Omental fat pad (tissue), 4 donors: ENCODE results near the gene CPT1A. TPM values are rescaled to one million over a fixed set of nuclear protein-coding genes. Genes with fewer than 3 reads are reported as not detected.

Experiments
- ATAC-seq: fragments of 150-250 bp; one replicate; pipeline ENCODE4 v1.9.1; 2016; ENCODE audit warnings: mild to moderate bottlenecking, moderate library complexity; ENCODE audit not compliant: low FRiP score
- DNase-seq: peaks from one replicate; pipeline ENCODE4 v3.0.0-alpha.2; 2019; ENCODE audit warnings: low spot score
- total RNA-seq, 4 donors: library from RNA; depleted of rRNA; stranded (reverse); fragments of >200 nt; gene quantifications; one replicate each; pipeline ENCODE4 v1.1.0, GENCODE V29; 2016
- TF ChIP-seq, protein P1 (sequence below), 3 donors: fragments of 450-650 bp; IDR thresholded peaks; one replicate each; pipeline ENCODE4 v1.5.1; 2016 to 2017; ENCODE audit warnings: antibody characterized with exemption in 3 of 3, mild to moderate bottlenecking in 3 of 3, moderate library complexity in 2 of 3

CPT1A gene
- total RNA-seq, 4 donors from 2014 or later = 36.1 to 54.9 (median 48.2) TPM

DNA sequence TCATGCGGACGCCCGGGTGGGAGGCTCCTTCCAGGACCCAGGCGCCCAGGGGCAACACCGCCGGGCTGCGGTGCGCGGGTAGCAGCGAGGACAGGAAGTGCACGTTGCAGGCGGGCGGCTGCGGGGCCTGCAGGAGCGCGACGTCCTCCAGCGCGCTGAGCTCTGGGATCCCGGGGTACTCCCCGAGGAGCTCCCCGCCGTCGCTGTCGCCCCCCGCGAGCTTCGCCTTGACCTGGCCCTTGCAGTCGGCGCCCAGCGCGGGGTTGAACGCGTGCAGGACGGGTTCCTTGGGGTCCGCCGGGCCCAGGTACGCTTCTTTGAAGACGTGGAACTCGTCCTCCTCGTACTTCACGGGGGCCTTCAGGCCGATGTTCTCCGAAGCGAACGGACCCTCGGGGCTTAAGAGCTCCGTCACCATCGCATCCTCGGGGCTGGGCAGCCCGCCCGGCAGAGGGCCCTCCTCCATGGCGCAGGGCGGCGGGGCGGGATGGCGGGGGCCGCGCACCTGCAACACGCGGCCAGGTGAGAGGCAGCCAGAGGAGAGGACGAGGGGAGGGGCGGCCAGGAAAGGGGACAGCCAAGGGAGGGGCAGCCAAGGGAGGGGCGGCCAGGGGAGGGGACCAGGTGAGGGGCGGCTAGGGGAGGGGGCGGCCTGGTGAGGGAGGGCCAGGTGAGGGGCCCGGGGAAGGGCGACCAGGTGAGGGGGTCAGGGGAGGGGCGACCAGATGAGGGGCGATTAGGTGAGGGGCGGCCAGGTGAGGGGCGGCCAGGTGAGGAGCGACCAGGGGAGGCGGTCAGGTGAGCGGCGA lies 91.3 kb downstream of the CPT1A start:
- DNase-seq (no peak), ATAC-seq (no peak)
- TF ChIP-seq, protein P1, sequence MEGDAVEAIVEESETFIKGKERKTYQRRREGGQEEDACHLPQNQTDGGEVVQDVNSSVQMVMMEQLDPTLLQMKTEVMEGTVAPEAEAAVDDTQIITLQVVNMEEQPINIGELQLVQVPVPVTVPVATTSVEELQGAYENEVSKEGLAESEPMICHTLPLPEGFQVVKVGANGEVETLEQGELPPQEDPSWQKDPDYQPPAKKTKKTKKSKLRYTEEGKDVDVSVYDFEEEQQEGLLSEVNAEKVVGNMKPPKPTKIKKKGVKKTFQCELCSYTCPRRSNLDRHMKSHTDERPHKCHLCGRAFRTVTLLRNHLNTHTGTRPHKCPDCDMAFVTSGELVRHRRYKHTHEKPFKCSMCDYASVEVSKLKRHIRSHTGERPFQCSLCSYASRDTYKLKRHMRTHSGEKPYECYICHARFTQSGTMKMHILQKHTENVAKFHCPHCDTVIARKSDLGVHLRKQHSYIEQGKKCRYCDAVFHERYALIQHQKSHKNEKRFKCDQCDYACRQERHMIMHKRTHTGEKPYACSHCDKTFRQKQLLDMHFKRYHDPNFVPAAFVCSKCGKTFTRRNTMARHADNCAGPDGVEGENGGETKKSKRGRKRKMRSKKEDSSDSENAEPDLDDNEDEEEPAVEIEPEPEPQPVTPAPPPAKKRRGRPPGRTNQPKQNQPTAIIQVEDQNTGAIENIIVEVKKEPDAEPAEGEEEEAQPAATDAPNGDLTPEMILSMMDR (IDR thresholded peaks at IDR 0.05) = no peak

DNA sequence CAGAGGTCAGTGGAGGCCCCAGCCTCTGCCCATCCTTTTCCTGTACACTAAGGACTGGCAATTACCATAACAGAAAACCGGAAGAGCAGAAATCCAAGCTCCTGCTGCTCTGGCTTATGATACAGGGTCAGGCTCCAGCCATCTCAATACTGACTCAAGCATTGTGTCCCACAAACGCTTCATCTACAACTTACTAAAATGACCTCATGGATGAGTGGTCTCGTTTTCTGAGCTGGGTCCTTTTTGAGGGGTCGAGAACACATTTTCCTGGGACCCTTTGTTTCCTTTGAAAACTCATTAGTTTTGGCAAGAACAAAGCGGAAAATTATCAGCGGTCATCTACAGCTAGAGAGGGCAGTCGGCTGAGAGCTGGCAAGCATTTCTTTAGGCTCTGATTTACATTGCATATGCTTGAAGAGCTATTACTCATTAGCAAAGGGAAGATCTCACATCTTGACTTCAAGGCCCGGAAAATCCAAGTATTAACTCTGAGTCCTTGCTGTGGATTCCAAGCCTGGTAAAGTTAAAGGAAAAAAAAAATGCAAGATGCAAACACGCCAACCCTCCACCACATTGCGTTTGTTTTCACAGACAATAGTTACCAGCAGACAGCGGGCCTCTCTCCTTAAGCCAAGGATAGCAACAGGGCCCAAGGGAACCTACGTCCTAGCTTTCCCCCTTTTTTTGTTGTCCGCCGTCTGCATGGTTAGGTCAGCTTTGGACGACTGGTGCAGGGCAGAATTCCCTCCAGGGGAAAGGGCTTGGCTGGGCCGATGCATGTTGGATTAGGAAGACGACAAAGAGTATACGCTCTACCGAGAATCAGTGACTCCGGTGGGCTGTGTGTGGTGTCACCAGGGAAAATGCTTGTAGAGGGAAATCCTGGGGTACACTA lies 92.2 kb downstream of the CPT1A start:
- TF ChIP-seq, protein P1 (IDR thresholded peaks at IDR 0.05) = no peak
- ATAC-seq (no peak), DNase-seq (no peak)

DNA sequence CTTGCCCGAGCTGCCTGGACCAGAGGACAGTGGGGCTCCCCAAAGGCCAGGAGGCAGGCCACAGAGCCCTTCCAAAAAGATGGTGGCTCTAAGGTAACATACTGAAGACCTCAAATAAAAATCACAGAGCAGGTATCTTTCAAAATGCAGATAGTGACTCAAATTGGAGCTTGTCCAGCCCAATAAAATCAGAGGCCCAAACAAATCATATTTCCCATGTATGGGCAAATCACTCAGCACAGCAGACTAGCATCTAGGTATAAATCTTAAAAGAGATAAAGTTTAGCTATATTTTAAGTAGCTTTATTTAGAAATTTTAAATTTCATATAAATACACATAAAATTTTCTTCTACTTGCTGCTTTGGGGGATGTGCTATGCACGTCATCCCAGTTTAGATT lies 93.7 kb downstream of the CPT1A start:
- TF ChIP-seq, protein P1 (IDR thresholded peaks at IDR 0.05) = no peak
- DNase-seq (no peak), ATAC-seq (no peak)

DNA sequence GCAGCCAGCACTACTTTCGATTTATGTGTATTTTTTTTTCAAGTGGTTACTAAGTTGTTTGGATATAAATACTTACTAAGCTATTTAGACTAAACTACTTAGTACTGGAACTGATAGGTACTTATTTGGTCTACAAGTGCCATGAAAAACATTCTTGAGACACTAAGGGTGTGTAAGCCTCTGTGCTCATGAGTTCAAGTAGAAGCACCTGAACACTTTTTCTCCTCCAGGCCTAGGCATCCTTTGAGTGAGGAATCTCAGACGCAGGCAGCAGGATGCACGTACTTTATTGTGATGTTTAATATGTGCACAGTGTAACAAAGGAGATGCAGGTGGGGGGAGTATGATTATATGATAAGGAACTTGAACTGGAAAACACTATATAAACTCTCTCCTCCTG lies 98.2 kb downstream of the CPT1A start:
- no peak for ATAC-seq
- TF ChIP-seq, protein P1 (IDR thresholded peaks at IDR 0.05) = no peak

DNA sequence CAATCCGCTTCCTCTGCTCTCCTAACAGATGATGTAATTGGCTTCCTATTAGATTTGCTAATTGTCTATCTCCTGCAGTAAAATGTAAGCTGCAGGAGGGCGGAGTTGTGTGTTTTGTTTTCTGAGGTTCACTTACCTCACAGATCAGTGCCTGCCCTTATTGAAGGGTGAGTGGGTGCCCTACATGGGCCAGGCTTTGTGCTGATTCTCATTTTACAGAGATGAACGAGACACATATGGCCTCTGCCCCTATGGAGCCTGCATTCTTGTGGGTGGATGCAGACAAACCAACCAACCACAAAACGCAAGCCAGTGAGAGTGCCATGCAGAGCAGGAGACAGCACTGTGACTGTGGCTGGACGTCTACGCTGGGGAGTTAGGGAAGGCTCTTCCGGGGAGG lies 100.3 kb downstream of the CPT1A start:
- TF ChIP-seq, protein P1 (IDR thresholded peaks at IDR 0.05) = no peak
- ATAC-seq = no peak
- no peak for DNase-seq

More for the DNA sequence above, 98.2 kb downstream of the CPT1A start:
- no peak for DNase-seq

DNA sequence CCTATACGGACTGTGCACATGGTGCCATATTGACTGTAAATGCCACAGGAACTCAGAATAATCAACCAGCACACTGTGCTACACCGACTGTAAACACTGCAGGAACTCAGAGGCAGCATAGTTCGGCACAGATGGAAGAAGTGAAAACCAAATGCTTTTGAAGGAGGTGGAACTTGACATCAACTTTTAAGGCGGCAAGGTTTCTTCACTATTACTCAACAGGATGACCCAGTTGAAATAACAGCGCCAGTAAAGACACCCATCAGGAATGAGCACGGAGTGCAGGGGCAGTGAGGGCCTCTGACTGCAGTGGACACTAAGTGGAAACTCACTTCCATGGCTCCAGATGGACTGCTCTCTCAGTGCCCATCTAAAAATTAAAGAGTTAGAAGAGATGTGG lies 106.1 kb downstream of the CPT1A start:
- TF ChIP-seq, protein P1 (IDR thresholded peaks at IDR 0.05) = no peak
- DNase-seq (no peak), ATAC-seq (no peak)
